H9 (cell line): ENCODE data around the gene KCNN3. TPM values are rescaled to one million over a fixed set of nuclear protein-coding genes. Genes with fewer than 3 reads are reported as not detected.

Experiments
- DNase-seq: peaks from one replicate; pipeline ENCODE4 v3.0.0-alpha.2; 2017
- H2AFZ ChIP-seq: one replicate; pipeline ENCODE4 v1.6.1; 2013; ENCODE audit warnings: mild to moderate bottlenecking, low read length, control low read depth, moderate library complexity
- H2AK5ac ChIP-seq: 2 replicates; pipeline ENCODE4 v1.6.1; 2013; ENCODE audit warnings: low read length, control low read depth, mixed read lengths; ENCODE audit not compliant: insufficient read length
- H2BK120ac ChIP-seq: one replicate; pipeline ENCODE4 v1.6.1; 2013; ENCODE audit warnings: low read depth, mild to moderate bottlenecking, low read length, control low read depth, inconsistent platforms; ENCODE audit not compliant: poor library complexity, severe bottlenecking
- H2BK12ac ChIP-seq: 2 replicates; pipeline ENCODE4 v1.6.1; 2013; ENCODE audit warnings: low read length, control low read depth, mixed read lengths, low read depth; ENCODE audit not compliant: insufficient read length
- H2BK15ac ChIP-seq: 2 replicates; pipeline ENCODE4 v1.6.1; 2013; ENCODE audit warnings: low read depth, low read length, control low read depth
- H2BK20ac ChIP-seq: one replicate; pipeline ENCODE4 v1.6.1; 2013; ENCODE audit warnings: low read depth, mild to moderate bottlenecking, low read length, control low read depth, inconsistent platforms; ENCODE audit not compliant: poor library complexity, severe bottlenecking
- H2BK5ac ChIP-seq: 2 replicates; pipeline ENCODE4 v1.6.1; 2013; ENCODE audit warnings: low read length, control low read depth, mixed read lengths; ENCODE audit not compliant: insufficient read length
- H3K14ac ChIP-seq: 2 replicates; pipeline ENCODE4 v1.6.1; 2013; ENCODE audit warnings: low read length, control low read depth; ENCODE audit not compliant: insufficient read depth
- H3K18ac ChIP-seq: 2 replicates; pipeline ENCODE4 v1.6.1; 2013; ENCODE audit warnings: low read depth, mild to moderate bottlenecking, mixed read lengths, low read length, control low read depth; ENCODE audit not compliant: insufficient read length
- H3K23ac ChIP-seq: 2 replicates; pipeline ENCODE4 v1.6.1; 2013; ENCODE audit warnings: low read length, control low read depth, mixed read lengths, low read depth; ENCODE audit not compliant: insufficient read length
- H3K23me2 ChIP-seq: 2 replicates; pipeline ENCODE4 v1.6.1; 2013; ENCODE audit warnings: low read depth, mild to moderate bottlenecking, mixed read lengths, low read length, control low read depth; ENCODE audit not compliant: insufficient read length, poor library complexity, severe bottlenecking
- H3K27ac ChIP-seq: 2 replicates; pipeline ENCODE4 v1.5.1; 2013; ENCODE audit warnings: low read length, control low read depth, mixed read lengths, low read depth; ENCODE audit not compliant: insufficient read length
- H3K27me3 ChIP-seq: 2 replicates; pipeline ENCODE4 v1.6.1; 2013; ENCODE audit warnings: low read length, control low read depth, inconsistent platforms; ENCODE audit not compliant: insufficient read depth
- H3K4ac ChIP-seq: 2 replicates; pipeline ENCODE4 v1.6.1; 2013; ENCODE audit warnings: low read depth, mild to moderate bottlenecking, control low read depth, inconsistent platforms, low read length, moderate library complexity
- H3K4me1 ChIP-seq: 2 replicates; pipeline ENCODE4 v1.6.1; 2013; ENCODE audit warnings: low read length, control low read depth, inconsistent platforms; ENCODE audit not compliant: insufficient read depth
- H3K4me2 ChIP-seq: 2 replicates; pipeline ENCODE4 v1.6.1; 2013; ENCODE audit warnings: low read length, control low read depth, mixed read lengths; ENCODE audit not compliant: insufficient read length, insufficient read depth
- H3K56ac ChIP-seq: 2 replicates; pipeline ENCODE4 v1.6.1; 2013; ENCODE audit warnings: low read depth, mild to moderate bottlenecking, mixed read lengths, low read length, control low read depth; ENCODE audit not compliant: insufficient read length
- H3K79me1 ChIP-seq: 2 replicates; pipeline ENCODE4 v1.6.1; 2013; ENCODE audit warnings: low read depth, mild to moderate bottlenecking, moderate library complexity, low read length, control low read depth, inconsistent platforms; ENCODE audit not compliant: insufficient read depth, poor library complexity, severe bottlenecking
- H3K79me2 ChIP-seq: 2 replicates; pipeline ENCODE4 v1.6.1; 2013; ENCODE audit warnings: low read length, control low read depth, inconsistent platforms; ENCODE audit not compliant: insufficient read depth
- H3K9ac ChIP-seq: 2 replicates; pipeline ENCODE4 v1.6.1; 2013; ENCODE audit warnings: low read length, control low read depth, mixed read lengths; ENCODE audit not compliant: insufficient read length; ENCODE audit errors: extremely low read depth
- H3K9me3 ChIP-seq: one replicate; pipeline ENCODE4 v1.6.1; 2013; ENCODE audit warnings: low read depth, low read length, inconsistent platforms; ENCODE audit not compliant: control insufficient read depth
- H3T11ph ChIP-seq: one replicate; pipeline ENCODE4 v1.6.1; 2013; ENCODE audit warnings: mild to moderate bottlenecking, low read length, control low read depth, inconsistent platforms
- H4K20me1 ChIP-seq: one replicate; pipeline ENCODE4 v1.6.1; 2013; ENCODE audit not compliant: control insufficient read depth, insufficient read length, insufficient read depth
- H4K5ac ChIP-seq: 2 replicates; pipeline ENCODE4 v1.6.1; 2013; ENCODE audit warnings: low read depth, mild to moderate bottlenecking, mixed read lengths, low read length, control low read depth; ENCODE audit not compliant: insufficient read length
- H4K8ac ChIP-seq: replicated peaks from 2 replicates; pipeline ENCODE4 v1.6.1; 2013; ENCODE audit warnings: low read length, control low read depth, mixed read lengths, low read depth; ENCODE audit not compliant: insufficient read length
- H4K91ac ChIP-seq: 2 replicates; pipeline ENCODE4 v1.6.1; 2013; ENCODE audit warnings: low read depth, mild to moderate bottlenecking, moderate library complexity, mixed read lengths, low read length, control low read depth; ENCODE audit not compliant: insufficient read length
- H3K27ac Mint-ChIP-seq, 3 experiments: 2 replicates in 2 of 3; 3 replicates in 1 of 3; pipeline ENCODE4 v1.8.0; 2020 to 2021; ENCODE audit warnings: mixed read lengths in 3 of 3, mild to moderate bottlenecking in 1 of 3, moderate library complexity in 1 of 3
- H3K27me3 Mint-ChIP-seq: 2 replicates; pipeline ENCODE4 v1.8.0; 2021; ENCODE audit warnings: low read depth, mild to moderate bottlenecking, moderate library complexity, mixed read lengths
- H3K36me3 Mint-ChIP-seq, 3 experiments: 2 replicates in 2 of 3; 3 replicates in 1 of 3; pipeline ENCODE4 v1.8.0; 2020 to 2021; ENCODE audit warnings: low read depth in 3 of 3, mixed read lengths in 3 of 3; ENCODE audit not compliant: insufficient read depth in 1 of 3
- H3K4me1 Mint-ChIP-seq, 2 experiments: 2 replicates each; pipeline ENCODE4 v1.8.0; 2020; ENCODE audit warnings: mixed read lengths in 2 of 2
- H3K4me3 Mint-ChIP-seq, 2 experiments: 2 replicates in 1 of 2; 3 replicates in 1 of 2; pipeline ENCODE4 v1.8.0; 2020 to 2021; ENCODE audit warnings: mild to moderate bottlenecking in 2 of 2, mixed read lengths in 2 of 2, moderate library complexity in 1 of 2
- H3K9me3 Mint-ChIP-seq, 2 experiments: 2 replicates in 1 of 2; 3 replicates in 1 of 2; pipeline ENCODE4 v1.8.0; 2020; ENCODE audit warnings: mild to moderate bottlenecking in 2 of 2, mixed read lengths in 2 of 2, moderate library complexity in 1 of 2
- CTCF ChIP-seq: fragments of 200-600 bp; sonication (generic); conservative IDR thresholded peaks from 3 replicates; pipeline ENCODE4 v1.8.0; 2021; ENCODE audit warnings: antibody characterized with exemption, mild to moderate bottlenecking
- WGBS: extraction: QIAGEN DNeasy Blood & Tissue Kit; methylation state at CpG from one replicate; pipeline ENCODE4 v1.1.7; 2013; ENCODE audit warnings: missing lambda C conversion rate, low lambda C conversion rate, mixed read lengths; ENCODE audit not compliant: insufficient read length; ENCODE audit errors: extremely low coverage; 5-methylcytosine and 5-hydroxymethylcytosine counted together
- total RNA-seq: library from RNA; stranded (reverse); gene quantifications from 2 replicates; pipeline ENCODE4 v1.2.1, GENCODE V29; 2021

Gene KCNN3
- total RNA-seq, 1 experiment from 2014 or later: 0.83 TPM

- Histone ChIP-seq H3K4ac (no peak overlapping the region), H3K9me3 (no peaks in the 10 kb centered on the region), H3K27me3 (no peaks in the 10 kb centered on the region), H3T11ph (no peak overlapping the region), H2BK15ac (no peak overlapping the region), H3K4me1 (no peaks in the 10 kb centered on the region), H3K27ac (no peak overlapping the region), H3K23ac (no peak overlapping the region), H2BK120ac (no peak overlapping the region), H3K79me1 (no peaks in the 10 kb centered on the region), H3K4me2 (no peak overlapping the region), H2AFZ (no peak overlapping the region), H3K14ac (no peak overlapping the region), H3K9ac (no peak overlapping the region), H4K91ac (no peak overlapping the region), H2BK5ac (no peak overlapping the region), H4K20me1 (no peaks in the 10 kb centered on the region), H2BK12ac (no peak overlapping the region), H2BK20ac (no peak overlapping the region), H4K8ac (no peak overlapping the region), H3K23me2 (no peaks in the 10 kb centered on the region), H3K56ac (no peak overlapping the region), H2AK5ac (no peak overlapping the region), H3K79me2 (no peaks in the 10 kb centered on the region), H4K5ac (no peak overlapping the region), H3K18ac (no peak overlapping the region)
- H3K27me3 Mint-ChIP-seq: peaks cover 5% of the 10 kb centered on the region
- peaks cover 11 to 16% of the 10 kb centered on the region in 2 experiments for H3K4me1 Mint-ChIP-seq
- no peaks in the 10 kb centered on the region for H3K9me3 Mint-ChIP-seq
- DNase-seq: no peak
- no peaks in the 10 kb centered on the region for H3K36me3 Mint-ChIP-seq
- peak overlapping the region in 1 of 2 experiments; percentile 31; a peak in 1 of 5 replicates for H3K4me3 Mint-ChIP-seq
- peak overlapping the region in 2 of 3 experiments; percentile 8 to 12; a peak in 1 of 7 replicates for H3K27ac Mint-ChIP-seq
- no CpG with 5 or more reads among the region's 2 CpGs for WGBS
- TF ChIP-seq CTCF: no peak
Observed at GRCh38 chr1:154784924-154785531, 85.1 kb downstream of the KCNN3 start.
